CD4-positive, alpha-beta T cell treated with Interleukin-21 for 1 hour (primary cell): ENCODE measurements around the gene MEA1.
A peak's percentile ranks its signal among the peaks of the same experiment; 100 is the strongest.
"Not testable (repeated sequence)": the region's sequence is repeated elsewhere in the genome, so short reads cannot be mapped to it uniquely, and the experiment has no call there.

Experiments
- DNase-seq: peaks from one replicate; pipeline ENCODE4 v3.0.0-alpha.2; 2020

The MEA1 gene

DNA sequence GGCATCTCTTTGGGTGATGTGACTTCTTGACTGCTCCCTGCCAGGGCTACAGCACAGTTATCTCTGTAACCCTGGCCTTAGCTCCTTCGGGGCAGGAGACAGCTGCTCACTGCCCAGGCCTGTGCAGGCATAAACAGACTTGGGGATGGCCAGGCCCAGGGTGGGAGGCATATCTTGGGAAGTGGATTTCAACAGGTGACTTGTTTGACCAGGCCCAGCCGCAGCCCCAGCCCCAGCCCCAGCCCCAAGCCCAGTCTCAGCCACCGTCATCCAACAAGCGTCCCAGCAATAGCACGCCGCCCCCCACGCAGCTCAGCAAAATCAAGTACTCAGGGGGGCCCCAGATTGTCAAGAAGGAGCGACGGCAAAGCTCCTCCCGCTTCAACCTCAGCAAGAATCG is 7.5 kb downstream of the MEA1 start:
- no peak for DNase-seq

DNA sequence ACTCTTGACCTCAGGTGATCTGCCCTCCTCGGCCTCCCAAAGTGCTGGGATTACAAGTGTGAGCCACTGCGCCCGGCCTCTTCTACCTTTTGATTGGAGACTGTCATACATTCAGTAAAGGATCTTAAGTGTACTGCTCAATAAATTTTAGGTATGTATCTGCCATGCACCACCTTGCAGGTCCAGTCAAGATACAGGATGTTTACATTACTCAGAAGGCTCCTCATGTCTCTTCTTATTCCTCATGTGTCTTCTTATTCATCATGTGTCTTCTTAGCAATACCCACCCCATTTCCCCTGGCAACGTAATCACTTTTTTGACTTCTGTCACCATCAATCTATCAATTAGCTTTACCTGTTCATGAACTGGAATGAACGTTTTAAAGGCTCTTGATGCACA is 7.9 kb downstream of the MEA1 start:
- no peak for DNase-seq

DNA sequence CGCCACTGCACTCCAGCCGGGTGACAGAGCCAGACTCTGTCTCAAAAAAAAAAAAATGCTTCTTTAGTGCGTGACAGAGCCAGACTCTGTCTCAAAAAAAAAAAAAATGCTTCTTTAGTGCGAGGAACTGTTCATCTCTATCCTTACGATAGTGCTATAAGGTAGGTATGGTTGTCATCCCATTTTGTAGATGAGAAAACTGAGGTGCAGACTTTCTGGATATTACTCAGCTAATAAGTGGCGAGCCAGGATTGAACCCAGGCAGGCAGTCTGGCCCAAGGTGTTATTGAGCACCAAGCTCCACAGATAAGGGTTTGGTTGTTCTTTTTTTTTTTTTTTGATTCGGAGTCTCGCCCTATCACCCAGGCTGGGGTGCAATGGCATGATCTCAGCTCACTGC is 11.9 kb downstream of the MEA1 start:
- no peak for DNase-seq

DNA sequence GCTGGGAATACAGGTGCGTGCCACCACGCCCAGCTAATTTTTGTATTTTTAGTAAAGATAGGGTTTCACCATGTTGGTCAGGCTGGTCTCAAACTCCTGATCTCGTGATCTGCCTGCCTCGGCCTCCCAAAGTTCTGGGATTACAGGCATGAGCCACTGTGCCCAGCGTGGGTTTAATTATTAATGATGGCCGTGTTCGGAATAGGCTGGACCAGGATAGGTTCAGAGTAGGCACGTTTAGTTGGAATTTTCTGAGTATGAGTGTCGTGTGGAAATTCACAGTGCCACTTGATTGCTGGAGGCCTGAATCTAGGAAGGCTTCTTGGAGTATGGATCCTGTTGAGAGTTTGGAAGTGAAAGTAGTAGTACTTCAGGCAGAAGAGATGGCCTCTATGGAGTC is 15.5 kb downstream of the MEA1 start:
- not testable (repeated sequence) for DNase-seq

DNA sequence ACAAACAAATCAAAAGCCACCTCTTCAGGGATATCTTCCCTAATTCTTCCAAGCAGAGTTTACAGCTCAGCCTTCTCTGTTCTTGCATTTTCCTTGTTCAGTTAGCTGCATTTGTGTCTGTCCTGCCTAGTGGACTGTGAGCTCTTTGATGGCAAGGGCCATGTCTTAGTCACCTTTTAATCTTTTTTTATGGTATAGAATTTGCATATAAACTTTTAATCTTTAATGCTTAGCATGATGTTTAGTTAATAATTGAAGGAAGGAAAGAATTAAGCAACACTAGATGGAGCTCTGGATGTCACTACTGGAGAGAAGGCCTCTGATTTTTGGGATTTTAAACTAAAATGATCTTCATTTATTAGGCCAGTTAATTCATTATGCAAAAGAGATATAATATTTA is 17.2 kb downstream of the MEA1 start:
- DNase-seq = no peak

DNA sequence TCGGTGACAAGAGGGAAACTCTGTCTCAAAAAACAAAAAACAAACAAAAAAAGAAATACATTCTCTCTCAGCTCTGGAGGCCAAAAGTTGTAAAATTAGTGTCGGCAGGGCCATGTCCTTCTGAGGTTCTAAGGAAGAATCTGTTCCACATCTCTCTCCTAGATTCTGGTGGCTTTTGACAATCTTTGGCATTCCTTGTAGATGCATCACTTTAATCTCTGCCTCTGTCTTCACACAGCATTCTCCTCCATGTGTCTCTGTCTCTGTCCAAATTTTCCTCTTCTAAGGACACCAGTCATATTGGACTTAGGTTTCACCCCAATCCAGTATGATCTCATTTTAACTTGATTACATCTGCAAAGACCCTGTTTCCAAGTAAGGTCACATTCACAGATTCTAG is 20.3 kb downstream of the MEA1 start:
- no peak for DNase-seq

DNA sequence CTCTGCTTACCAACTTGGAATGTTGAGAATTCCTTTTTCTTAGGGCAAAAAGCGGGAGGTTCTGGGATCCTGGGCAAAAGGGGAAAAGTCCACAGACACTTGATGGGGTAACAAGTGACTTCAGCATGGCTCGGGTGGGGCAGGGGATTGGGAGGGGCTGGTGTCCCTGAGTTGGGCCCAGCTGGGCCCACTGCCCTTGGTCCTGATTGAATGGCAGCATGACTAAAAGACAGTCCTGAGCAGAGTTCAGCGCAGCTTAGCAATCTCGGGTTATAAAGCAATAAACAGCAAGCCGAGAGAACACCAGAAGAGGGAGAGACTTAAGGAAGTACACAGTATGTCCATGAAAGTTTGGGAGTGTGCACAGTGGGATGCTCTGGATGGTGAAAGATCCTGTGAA is 23.8 kb downstream of the MEA1 start:
- DNase-seq = no peak

DNA sequence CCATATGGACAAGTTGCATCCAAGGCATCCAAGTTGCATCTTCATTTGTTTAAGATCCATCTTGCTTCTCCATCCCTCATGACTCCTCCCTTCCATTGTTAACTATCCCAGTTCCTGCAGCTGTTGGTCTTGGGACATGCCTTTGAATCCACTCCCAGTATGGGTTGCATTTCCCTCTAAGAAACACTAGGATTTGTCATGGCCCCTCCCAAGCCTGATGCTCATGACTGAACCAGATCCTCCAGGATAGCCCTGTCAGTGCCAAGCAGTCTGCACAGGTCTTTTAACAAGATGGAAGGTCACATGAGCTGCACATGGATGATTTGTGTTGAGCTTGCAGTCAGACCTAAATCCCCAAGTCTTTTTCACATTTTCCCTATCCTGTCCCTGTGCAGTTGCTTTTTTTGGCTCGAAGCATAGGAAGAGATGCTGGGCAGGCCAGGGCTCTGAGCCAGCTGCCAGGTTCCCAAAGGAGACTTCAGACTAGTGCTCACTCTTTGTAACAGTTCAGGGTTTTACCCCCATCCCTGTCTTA is 25.2 kb downstream of the MEA1 start:
- DNase-seq = no peak

DNA sequence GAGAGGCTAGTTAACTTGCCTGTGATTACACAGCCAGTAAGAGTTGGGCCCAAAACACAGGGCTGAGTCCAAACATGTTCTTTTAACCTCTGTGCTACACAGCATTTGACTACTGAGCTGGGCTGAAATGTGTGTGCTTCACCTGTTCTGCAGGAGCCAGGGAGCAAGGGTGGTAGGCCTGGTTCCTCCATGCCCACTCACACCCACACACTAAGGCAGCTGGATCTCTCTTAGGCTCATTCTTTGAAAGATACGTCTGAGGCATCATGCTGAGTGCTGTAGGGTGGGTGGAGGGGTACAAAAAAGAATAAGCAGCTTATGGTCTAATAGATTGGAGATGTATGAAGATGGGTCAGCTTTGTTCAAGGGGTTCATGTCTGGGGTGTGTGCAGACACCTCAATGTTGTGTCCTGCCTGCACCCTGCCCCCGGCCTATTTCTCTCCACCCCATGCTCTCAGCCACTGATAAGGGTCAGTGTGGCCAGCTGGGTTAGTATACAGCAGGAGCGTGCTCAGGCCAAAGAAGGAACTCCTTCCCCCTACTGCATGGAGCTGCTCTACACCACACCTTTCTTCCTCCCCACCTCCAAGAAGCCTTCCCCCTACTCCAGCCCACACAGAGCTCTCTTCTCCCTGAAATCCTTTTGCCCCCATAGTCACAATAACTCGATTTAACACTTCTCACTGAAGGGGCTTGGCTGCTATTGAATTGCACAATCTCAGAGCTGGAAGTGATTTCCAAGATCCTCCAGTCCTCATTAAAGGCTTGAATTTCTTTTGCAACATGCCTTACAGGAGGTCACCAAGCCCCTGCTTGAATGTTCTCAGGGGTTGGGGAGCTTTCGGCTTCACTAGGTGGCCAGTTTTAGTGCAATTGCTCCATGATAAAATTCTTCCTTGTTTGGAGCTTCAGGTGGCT is 26.0 kb downstream of the MEA1 start:
- DNase-seq = no peak

DNA sequence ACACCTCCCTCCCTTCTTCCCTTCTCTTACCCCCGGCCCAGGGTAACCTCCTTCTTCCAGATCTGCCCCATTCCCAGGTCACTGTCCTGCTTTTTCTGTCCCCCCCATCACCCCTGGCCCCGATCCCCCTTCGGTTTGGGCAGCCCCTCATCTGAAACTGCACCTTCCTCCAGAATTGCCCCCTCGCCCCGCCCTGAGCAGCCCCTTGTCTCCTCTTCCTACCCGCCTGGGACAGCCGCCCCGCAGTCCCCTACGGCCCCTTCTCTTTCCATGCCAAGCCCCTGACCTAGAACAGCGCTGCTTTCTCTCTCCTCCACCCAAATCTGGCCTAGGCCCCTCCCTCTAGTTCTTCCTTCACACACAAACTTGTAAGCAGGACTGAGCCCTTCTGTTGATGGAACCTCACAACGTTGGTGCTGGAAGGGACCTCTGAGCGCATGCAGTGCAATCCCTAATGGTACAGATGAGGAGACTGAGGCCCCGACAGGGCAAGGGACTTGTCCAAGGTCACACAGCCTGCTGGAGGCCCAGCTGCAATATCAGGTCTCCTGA is 28.7 kb downstream of the MEA1 start:
- DNase-seq = peak; percentile 19

DNA sequence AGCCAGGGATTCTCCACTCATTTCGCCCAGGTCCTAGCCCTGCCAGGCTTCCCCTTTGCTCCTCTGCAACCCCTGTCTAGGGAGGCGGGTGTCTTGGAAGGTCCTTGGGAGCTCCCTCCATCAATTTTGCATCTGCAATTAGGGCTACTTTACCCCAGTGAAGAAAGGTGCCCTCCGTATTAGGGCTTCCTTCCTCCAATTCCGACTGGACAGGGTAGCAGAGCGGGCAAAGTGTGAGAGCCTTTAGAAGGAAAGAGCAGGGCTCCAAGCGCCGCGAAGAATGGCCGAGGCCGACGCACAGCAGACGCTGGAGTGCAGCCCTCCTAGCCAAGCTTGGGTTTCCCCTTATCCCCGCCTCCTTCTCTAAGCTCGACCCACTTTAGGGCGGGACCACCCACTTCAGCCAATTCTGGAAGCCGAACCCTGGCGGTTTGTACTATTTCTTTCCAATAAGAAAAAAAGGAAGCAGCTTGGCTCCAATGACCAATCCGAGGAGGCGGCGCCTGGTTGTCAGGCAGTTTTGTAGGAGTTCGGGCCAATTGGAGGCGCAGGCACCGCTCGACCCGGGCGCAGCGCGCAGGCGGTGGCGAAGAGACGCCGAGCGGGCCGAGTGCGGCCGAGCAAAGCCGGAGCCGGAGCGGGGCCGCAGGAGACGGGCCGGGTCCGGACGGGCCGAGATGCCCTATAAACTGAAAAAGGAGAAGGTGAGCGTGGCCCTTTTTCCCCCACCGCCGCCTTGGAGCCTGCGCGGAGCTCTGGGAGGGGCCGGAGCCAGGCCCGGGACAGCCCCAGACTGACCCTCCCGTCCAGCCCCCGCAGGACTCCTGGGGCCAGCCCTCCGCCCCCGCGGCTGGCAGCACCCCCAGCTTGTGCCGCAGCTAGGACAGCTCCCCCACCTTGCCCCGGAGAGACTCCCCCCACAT is 29.5 kb downstream of the MEA1 start, which contains the start of gene PPP2R5D:
Gene PPP2R5D, plus strand, starts transcription at position 570 of the 923 bp plus-strand sequence. Its CDS starts 108 bp downstream, at position 678.
- DNase-seq = peak; percentile 99

DNA sequence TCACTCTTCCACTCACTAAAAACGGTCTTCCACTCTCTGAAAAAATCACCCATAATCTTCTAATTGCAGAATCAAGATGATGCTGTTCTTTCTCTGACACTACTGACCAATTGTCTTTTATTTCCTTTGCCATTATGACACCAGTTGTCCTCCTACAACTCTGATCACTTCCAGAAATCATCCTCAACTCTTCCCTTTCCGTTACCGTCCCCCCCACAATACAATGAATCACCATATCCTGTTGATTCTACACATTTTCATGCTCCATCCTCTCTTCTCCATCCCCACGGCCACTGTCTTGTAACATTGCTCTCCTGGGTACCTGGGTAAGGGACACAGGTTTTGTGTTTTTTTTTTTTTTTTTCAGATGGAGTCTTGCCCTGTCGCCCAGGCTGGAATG is 31.9 kb downstream of the MEA1 start:
- no peak for DNase-seq

DNA sequence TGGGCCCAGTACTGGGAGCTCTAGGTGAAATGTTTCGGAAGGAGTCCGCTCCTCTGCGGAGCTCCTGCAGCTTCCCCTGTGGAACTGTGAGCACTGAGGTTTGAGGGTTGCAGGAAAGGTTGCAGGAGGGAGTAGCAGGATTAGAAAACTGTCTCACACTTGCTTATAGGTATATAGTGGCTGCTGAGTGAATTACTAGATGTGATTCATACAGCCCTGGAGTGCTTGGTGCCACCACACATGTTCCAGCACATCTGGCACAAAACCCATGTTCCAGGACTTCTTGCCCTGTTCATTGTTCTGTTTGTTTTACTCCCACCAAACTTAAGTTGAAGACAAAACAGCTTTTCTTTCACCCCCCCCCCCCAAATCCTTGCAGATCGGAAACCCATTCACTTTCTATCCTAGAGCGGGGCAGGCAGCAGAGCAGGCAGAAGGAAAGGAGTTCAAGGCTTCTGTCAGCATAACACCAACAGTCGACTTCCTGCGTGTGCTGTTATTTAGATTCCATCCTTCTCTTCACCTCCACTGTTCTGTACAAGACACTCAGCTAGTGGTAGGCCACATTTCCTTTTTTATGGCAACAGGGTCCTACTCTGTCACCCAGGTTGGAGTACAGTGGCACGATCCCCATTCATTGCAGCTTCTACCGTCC is 34.1 kb downstream of the MEA1 start:
- peak; percentile 8 for DNase-seq

DNA sequence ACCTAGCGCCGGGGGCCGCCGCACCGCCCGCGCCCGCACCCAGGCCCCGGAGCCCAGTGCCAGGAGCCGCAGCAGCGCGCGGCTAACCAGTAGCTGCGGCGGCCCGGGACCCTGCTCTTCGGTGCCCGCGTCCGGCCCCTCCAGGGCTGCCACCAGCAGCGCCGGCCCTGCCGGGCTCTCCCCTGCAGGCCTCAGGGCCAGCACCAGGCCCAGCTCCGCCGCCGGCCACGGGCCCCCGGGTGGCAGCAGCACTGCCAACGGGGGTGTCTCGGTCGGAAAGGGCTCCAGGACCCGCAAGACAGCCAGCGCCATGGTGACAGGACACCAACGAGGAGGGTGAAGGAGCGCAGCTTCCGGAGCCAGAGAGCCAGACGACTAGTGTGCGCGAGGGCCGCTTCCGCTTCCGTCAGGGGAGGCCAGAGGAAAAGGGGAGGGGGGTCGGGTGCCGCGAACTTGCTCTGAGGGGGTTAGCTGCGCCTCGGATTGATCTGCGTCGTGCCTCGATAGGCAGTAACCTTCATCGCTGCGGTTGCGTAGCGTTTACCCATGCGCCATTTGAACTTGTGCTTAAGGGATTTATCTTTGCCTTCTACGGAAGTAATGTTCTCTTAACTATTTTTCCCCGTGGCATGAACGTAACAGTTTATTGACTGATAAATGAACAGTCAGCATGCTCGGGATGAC is 34.8 kb downstream of the MEA1 start, which contains the start of gene PEX6:
Gene PEX6, minus strand, starts transcription at position 343 of the 684 bp plus-strand sequence. Its CDS starts 31 bp downstream, at position 312.
- DNase-seq = peak; percentile 94

DNA sequence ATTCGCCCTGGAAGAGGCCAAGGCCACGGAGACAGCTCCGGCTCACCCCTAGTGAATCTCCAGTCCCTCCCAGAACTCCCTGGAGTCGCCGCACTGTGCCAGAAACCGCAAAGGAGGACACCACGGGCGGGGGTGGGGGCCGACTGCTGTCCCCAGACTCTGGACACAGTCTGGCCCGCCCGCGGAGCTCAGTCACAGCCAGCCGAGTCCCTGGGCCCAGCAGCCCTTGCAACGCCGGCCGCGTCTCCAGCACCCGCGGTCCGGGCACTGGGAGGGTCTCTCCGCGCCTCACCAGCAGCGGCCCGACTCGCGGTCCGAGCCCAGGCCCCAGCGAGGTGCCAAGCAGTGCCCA is 35.3 kb downstream of the MEA1 start:
- DNase-seq = peak; percentile 10

DNA sequence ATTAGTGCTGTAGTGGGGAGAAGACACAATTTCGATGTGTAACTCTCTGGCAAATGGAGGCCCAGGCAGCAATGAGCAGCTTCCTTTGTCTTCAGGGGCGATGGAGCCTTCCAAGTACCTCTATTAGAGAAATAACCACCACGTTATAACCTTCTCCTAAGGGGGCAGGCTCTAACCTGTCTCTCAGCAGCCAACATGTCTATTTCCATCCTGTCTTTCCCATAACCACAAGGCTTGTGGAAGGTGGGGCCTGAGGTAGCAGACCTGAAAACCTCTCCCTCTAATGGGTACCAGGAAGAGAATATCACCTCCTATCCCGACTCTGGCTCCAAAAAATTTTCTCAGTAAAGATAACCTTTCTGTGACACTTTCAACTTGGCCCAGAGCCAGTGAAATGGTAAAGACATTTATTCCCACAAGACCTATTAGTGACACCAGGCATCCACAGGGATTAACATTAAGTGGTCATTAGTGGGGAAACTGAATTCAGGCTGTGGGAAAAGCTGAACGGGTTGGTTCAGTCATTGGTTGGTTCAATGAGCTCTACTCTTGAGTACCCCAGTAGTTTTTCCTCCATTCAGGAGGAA is 38.7 kb downstream of the MEA1 start:
- DNase-seq = no peak

DNA sequence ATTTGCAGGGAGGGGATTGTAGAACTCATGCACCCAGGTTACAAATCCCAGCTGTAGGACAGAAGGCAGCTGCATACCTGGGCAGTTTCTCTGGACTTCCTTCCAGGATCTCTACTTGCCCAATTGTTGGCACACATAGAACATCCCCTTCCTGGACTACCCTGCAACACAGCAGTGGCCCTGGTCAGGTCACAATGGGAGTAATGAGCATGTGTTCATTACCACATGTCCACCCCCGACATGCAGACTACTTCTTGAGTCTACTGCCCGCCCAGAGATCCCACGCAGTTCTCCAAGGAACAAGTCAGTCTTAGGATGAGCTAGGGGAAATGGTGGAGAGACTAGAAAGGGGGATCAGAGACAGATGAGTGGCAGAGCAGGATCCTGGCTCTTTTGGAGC is 39.8 kb downstream of the MEA1 start:
- no peak for DNase-seq

DNA sequence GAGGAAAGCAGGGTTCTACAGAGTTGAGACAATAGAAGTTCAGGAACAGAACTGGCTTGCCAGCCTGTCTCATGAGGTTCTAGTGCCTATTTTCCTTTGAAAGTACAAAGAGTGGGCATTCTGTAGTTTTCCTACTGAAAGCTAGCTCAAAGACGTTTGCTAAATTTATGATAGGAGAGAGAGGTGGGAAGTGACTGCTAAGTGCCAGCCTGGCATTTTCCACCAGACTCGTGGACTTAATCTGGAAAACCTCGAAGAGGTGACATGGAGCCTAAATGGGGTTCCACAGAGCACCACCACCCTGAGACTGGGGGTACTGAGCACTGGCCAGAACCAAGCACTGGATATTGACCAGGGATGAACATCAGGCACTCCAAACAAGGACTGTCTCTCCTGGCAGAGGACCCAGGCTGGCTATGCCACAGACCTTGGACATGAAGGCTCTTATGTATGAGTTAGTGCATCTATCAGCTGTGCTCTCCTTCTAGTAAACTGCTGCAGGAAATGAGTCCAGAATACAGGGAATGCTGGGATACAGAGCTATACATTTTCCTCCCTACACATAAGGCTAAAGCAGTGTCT is 41.9 kb downstream of the MEA1 start:
- no peak for DNase-seq

DNA sequence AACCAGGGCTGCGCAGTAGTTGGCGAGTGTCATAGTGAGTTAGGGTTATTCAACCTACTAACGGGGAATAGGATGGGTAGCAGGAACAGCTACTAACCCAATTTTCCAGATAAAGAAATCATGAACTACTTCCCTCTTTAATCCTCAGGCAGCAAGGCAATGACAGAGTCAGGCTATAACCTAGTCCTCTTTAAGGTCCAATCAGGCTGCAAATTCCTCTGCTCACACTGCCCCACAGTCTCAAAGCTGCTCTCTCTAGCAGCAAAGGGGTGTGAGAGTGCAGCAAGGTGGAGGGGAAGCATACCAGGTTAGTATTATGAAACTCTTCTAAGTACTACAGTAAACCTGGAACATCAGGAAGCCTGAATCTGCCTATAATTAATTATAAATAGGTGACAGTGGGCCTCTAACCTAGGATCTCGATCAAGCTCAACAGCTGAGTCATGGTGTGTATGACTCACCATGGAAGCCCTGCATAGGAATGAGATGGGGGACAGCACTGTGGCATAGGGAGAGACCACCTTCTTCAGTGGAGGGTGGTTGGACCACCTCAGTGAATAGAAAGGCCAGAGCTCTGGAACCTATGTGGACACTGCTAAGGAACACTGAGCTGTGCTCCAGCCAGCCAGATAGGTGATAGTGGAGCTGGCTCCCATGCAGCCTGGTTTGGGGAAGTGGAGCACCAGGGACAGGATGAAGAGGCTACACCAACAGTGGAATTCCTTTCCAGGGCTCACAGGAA is 42.7 kb downstream of the MEA1 start:
- no peak for DNase-seq

DNA sequence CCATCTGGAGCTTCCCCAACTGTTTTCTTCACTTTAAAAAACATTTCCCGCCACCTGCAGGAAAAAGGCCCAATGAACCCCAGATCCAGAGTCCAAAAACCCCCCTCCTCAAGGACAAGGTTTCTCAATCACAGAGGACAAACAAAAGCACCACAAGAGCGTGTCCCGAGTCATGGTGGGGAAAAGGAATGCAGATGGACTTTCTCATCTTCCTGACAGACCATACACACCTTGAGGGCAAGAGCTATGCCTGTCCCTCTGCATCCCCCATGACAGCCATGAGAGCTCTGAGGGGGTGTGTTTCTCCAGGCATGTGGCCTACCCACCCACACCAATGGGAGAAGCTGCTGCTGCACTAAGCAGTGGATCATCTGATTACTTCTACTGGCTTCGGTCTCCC is 43.8 kb downstream of the MEA1 start:
- DNase-seq = no peak
